BE2C (cell line): ENCODE results near the gene TLK2.

Source experiments
- DNase-seq: peaks from one replicate; pipeline ENCODE4 v3.0.0-alpha.2; 2020
- H3K27me3 ChIP-seq: fragments of 250-450 bp; sonication (Bioruptor Pico); 2 replicates; pipeline ENCODE4 v1.5.1; 2020; ENCODE audit warnings: mild to moderate bottlenecking
- H3K36me3 ChIP-seq: fragments of 250-450 bp; sonication (Bioruptor Pico); 2 replicates; pipeline ENCODE4 v1.5.1; 2020; ENCODE audit warnings: mild to moderate bottlenecking
- H3K4me1 ChIP-seq: fragments of 250-450 bp; sonication (Bioruptor Pico); 2 replicates; pipeline ENCODE4 v1.5.1; 2020
- H3K4me3 ChIP-seq: 2 replicates; pipeline ENCODE4 v1.5.1; 2011; ENCODE audit warnings: low read depth, low read length
- H3K9me3 ChIP-seq: fragments of 250-450 bp; sonication (Bioruptor Pico); 2 replicates; pipeline ENCODE4 v1.5.1; 2020
- TF ChIP-seq, protein P1 (sequence below): IDR thresholded peaks from 2 replicates; pipeline ENCODE4 v1.5.1; 2012; ENCODE audit warnings: mild to moderate bottlenecking, low read depth, low read length

The TLK2 gene

DNA sequence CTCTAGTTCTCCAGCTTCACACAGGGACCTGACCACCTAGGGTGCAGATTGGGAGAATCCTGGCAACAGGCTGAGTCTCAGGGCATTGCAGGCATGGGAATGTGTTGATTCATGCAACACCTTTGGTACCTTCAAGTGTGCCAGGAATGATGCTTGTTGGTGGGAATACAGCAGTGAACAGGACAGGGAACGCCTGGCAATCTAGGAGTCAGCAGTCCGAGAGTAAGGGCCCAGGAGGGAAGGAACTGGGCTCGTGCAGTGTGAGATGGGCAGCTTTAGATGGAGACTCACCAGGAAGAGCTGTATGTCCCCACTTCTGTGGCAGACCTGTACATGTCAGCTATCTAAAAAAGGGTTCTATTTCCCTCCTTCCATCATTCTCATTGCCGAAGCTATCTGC lies 136.9 kb downstream of the TLK2 start:
- no peak for DNase-seq
- H3K4me3 ChIP-seq, result no peak overlapping the region
- peaks cover 18% of the 10 kb centered on the region for H3K36me3 ChIP-seq
- no peaks in the 10 kb centered on the region for H3K9me3 ChIP-seq
- TF ChIP-seq, protein P1, sequence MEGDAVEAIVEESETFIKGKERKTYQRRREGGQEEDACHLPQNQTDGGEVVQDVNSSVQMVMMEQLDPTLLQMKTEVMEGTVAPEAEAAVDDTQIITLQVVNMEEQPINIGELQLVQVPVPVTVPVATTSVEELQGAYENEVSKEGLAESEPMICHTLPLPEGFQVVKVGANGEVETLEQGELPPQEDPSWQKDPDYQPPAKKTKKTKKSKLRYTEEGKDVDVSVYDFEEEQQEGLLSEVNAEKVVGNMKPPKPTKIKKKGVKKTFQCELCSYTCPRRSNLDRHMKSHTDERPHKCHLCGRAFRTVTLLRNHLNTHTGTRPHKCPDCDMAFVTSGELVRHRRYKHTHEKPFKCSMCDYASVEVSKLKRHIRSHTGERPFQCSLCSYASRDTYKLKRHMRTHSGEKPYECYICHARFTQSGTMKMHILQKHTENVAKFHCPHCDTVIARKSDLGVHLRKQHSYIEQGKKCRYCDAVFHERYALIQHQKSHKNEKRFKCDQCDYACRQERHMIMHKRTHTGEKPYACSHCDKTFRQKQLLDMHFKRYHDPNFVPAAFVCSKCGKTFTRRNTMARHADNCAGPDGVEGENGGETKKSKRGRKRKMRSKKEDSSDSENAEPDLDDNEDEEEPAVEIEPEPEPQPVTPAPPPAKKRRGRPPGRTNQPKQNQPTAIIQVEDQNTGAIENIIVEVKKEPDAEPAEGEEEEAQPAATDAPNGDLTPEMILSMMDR, result no peak
- no peaks in the 10 kb centered on the region for H3K4me1 ChIP-seq
- no peaks in the 10 kb centered on the region for H3K27me3 ChIP-seq

DNA sequence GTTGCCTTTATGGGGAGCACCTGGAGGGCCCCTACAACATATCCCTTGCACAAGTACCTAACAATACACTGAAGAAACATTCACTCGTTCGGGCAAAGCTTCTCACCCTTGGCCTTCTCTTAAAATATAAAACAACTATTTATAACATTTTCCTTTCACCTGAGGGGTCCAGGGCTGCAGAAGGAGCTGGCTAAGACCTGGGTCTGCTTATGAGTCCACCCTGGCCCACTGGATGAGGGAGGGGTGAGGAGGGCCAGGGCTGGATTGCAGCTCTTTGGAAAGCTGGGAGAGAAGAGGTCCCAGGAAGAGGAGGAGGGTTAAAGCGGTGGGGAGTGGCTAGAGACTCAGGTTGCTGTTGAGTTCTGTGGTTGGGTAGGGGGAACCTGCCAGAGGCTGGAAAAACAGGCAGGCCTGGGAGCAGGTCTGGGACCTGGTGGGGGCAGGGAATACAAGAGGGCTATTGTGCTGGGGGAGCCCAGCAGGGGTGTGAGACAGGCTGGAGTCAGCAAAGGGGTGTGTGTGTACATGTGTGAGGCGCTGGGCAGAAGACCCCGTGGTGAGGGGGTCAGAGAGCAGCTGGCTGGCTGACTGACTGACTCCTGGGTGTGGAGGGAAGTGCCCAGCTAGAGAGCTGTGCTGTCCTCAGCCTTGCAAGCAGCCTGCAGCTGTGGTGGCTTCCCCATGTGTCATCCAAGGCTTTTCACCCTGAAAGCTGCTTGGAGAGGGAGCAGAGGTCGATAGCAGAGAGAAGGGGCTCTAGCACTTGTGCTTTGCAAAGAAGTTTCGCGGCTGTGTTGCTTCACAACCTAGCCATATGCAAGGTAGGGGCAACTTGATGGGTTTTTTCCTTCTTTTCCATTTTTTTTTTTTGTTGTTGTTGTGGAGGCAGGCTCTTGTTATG lies 138.6 kb downstream of the TLK2 start:
- TF ChIP-seq, protein P1, result no peak
- H3K4me3 ChIP-seq, result no peak overlapping the region
- H3K9me3 ChIP-seq, result no peaks in the 10 kb centered on the region
- H3K27me3 ChIP-seq, result no peaks in the 10 kb centered on the region
- peaks cover 9% of the 10 kb centered on the region for H3K36me3 ChIP-seq
- no peak for DNase-seq
- H3K4me1 ChIP-seq, result no peaks in the 10 kb centered on the region

DNA sequence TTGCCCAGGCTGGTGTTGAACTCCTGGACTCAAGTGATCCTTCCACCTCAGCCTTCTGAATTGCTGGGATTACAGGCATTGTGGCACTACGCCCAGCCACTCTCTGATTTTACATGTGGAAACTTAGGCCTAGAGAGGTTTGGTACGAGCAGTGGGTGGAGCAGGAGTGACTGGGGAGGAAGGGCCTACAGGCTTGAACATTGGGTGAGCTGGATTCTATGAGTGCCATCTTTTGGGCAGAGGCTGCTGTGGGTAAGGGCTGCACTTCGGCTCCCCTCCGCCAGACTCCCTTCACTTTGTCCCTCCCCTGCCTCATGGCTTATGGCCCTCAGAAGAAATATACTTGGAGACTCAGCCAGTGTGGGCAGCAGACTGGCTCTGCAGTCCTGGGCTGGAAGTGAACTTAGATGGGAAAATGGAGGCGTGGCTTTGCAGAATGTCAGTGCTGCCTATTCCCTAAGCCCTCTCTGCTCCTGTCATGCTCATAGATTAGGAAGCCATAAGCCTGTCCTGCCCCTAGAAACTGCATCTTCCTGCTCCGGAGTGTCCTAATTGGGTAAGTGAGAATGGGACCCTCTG lies 139.4 kb downstream of the TLK2 start:
- peaks cover 7% of the 10 kb centered on the region for H3K36me3 ChIP-seq

GRCh38 chr17:62618647-62619416 lies 140.2 kb downstream of the TLK2 start:
- Histone ChIP-seq H3K9me3 (no peaks in the 10 kb centered on the region), H3K27me3 (no peaks in the 10 kb centered on the region), H3K4me3 (no peak overlapping the region), H3K36me3 (peaks cover 7% of the 10 kb centered on the region), H3K4me1 (no peaks in the 10 kb centered on the region)
- TF ChIP-seq, protein P1, result no peak
- DNase-seq, result no peak

More for the DNA sequence above, 139.4 kb downstream of the TLK2 start:
- Histone ChIP-seq H3K9me3 (no peaks in the 10 kb centered on the region), H3K27me3 (no peaks in the 10 kb centered on the region), H3K4me1 (no peaks in the 10 kb centered on the region), H3K4me3 (no peak overlapping the region)
- no peak for DNase-seq
- TF ChIP-seq, protein P1, result no peak

DNA sequence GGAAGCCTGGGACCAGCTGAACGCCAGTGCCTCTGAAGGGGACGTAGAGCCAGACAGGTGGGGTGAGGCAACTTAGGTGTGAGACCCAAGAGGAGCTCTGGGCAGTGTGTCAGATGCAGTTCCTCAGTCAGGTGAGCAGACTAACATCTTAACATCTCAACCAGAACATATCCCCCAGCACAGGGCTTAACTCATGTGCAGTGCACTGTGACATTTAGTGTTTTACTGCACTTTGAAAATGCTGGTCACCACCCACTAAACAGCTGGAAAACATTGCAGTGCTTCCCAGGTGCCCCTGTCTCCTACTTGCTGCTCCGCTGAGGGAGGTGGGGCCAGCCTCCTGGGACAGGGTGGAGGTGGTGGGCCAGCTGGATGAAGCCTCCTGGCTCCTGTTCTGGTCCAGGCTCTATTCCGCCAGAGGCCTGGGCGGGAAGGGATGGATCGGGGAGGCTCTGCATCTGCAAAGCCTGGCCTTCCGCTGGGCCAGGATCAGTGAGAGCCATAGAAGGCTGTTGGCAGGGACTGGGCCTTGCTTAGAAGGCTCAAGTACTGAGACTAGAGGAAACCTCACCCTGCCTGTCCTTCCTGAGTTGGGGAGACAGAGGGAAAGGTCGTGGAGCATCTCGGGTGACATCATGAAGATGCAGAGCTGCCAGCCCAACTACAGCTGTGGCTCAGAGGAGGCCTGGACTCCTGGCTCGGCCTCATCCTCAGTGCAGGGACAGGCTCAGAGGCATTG lies 141.0 kb downstream of the TLK2 start:
- Histone ChIP-seq H3K9me3 (no peaks in the 10 kb centered on the region), H3K4me1 (no peaks in the 10 kb centered on the region), H3K4me3 (no peak overlapping the region), H3K27me3 (no peaks in the 10 kb centered on the region), H3K36me3 (peaks cover 7% of the 10 kb centered on the region)
- no peak for DNase-seq
- TF ChIP-seq, protein P1, result no peak
